Panc1 (cell line): ENCODE results near the gene INO80D. TPM values are rescaled to one million over a fixed set of nuclear protein-coding genes. Genes with fewer than 3 reads are reported as not detected.
A peak's percentile ranks its signal among the peaks of the same experiment; 100 is the strongest.

ENCODE experiments used
- ATAC-seq: fragments of 200-7000 bp; cut with Tn5 transposase; 2 replicates; pipeline ENCODE4 v1.9.1; 2020; ENCODE audit warnings: mild to moderate bottlenecking, moderate library complexity
- BruUV-seq: library from RNA; stranded (reverse); fragments of 400-500 nt; replicated peaks from 2 replicates; lab custom pipeline; 2021; lab: Mats Ljungman, UMichigan
- CTCF ChIA-PET: fragments of 300-600 bp; sonication (Branson Sonifier 250); formaldehyde crosslinking; loops from one replicate; lab custom pipeline; 2022; ENCODE audit warnings: antibody characterized with exemption; lab: Charles Lee
- POLR2A ChIA-PET: fragments of 300-600 bp; sonication (Branson Sonifier 250); formaldehyde crosslinking; loops from one replicate; lab custom pipeline; 2022; ENCODE audit warnings: antibody characterized with exemption; lab: Charles Lee
- DNase-seq: peaks from one replicate; pipeline ENCODE4 v3.0.0-alpha.2; 2010; ENCODE audit warnings: low read depth, low spot score
- H3K27ac ChIP-seq: 2 replicates; pipeline ENCODE4 v1.5.1; 2011; ENCODE audit warnings: mild to moderate bottlenecking, low read length, inconsistent platforms
- H3K27me3 ChIP-seq: fragments of 200-500 bp; sonication (Bioruptor generic); 2 replicates; pipeline ENCODE4 v1.6.0; 2014; ENCODE audit warnings: low read length, inconsistent platforms; ENCODE audit not compliant: control insufficient read depth, insufficient read depth
- H3K36me3 ChIP-seq: fragments of 200-500 bp; sonication (Bioruptor generic); 2 replicates; pipeline ENCODE4 v1.5.1; 2014; ENCODE audit warnings: inconsistent platforms, mild to moderate bottlenecking, low read length, moderate library complexity; ENCODE audit not compliant: control insufficient read depth, insufficient read depth
- H3K4me1 ChIP-seq: 2 replicates; pipeline ENCODE4 v1.5.1; 2011; ENCODE audit warnings: inconsistent platforms, mild to moderate bottlenecking, low read length, moderate library complexity; ENCODE audit not compliant: control insufficient read depth, insufficient read depth
- H3K4me3 ChIP-seq, 2 experiments: 2 replicates each; pipeline ENCODE4 v1.5.1; 2011 to 2012; ENCODE audit warnings: low read depth in 2 of 2, low read length in 2 of 2, mild to moderate bottlenecking in 2 of 2, inconsistent platforms in 1 of 2, moderate library complexity in 1 of 2
- H3K9me3 ChIP-seq: fragments of 200-500 bp; sonication (Bioruptor generic); 2 replicates; pipeline ENCODE4 v1.5.1; 2014; ENCODE audit warnings: low read depth, mild to moderate bottlenecking, inconsistent platforms, low read length, moderate library complexity; ENCODE audit not compliant: control insufficient read depth, insufficient read depth
- POLR2AphosphoS5 ChIP-seq: IDR thresholded peaks from 2 replicates; pipeline ENCODE4 v1.6.1; 2012; ENCODE audit warnings: mild to moderate bottlenecking, low read depth, low read length, moderate library complexity
- REST ChIP-seq, 2 experiments: IDR thresholded peaks; 2 replicates each; pipeline ENCODE4 v1.6.1; 2011 to 2012; ENCODE audit warnings: low read depth in 2 of 2, control low read depth in 1 of 2, low read length in 1 of 2, mild to moderate bottlenecking in 1 of 2, moderate library complexity in 1 of 2; ENCODE audit not compliant: insufficient read depth in 1 of 2
- SIN3A ChIP-seq: IDR thresholded peaks from 2 replicates; pipeline ENCODE4 v1.6.1; 2012; ENCODE audit warnings: low read depth, mild to moderate bottlenecking, low read length, moderate library complexity, borderline replicate concordance; ENCODE audit not compliant: insufficient read depth
- TCF7L2 ChIP-seq: IDR thresholded peaks from 2 replicates; pipeline ENCODE4 v1.6.1; 2011; ENCODE audit warnings: mild to moderate bottlenecking, low read depth, low read length, inconsistent platforms
- in situ Hi-C: cut with HindIII; loops from 2 replicates; pipeline ENCODE4 v1.10.0; 2016; ENCODE audit warnings: low sequenced_read_pairs, low pct_unique_long_range_greater_than_20kb
- intact Hi-C: fragments of 100-400 bp; cut with micrococcal nuclease; formaldehyde crosslinking; loops from one replicate; pipeline ENCODE4 v1.10.0; 2022; ENCODE audit not compliant: unreplicated experiment
- total RNA-seq: library from RNA; stranded (reverse); gene quantifications from one replicate; pipeline ENCODE4 v1.2.1, GENCODE V29; 2021; ENCODE audit not compliant: unreplicated experiment
- TF ChIP-seq, protein P1 (sequence below): fragments of 450-650 bp; IDR thresholded peaks from 2 replicates; pipeline ENCODE4 v1.5.1; 2017; ENCODE audit warnings: mild to moderate bottlenecking

Gene INO80D
- total RNA-seq, 1 experiment from 2014 or later, result 17.9 TPM

GRCh38 chr2:205954707-205955106, 131.3 kb downstream of the INO80D start:
- POLR2A ChIA-PET, result no interaction called here
- Histone ChIP-seq H3K27ac (no peak overlapping the region), H3K36me3 (no peaks in the 10 kb centered on the region), H3K9me3 (no peaks in the 10 kb centered on the region), H3K4me1 (no peaks in the 10 kb centered on the region), H3K27me3 (no peaks in the 10 kb centered on the region), H3K4me3 (no peak overlapping the region)
- TF ChIP-seq POLR2AphosphoS5, result no peak
- TF ChIP-seq TCF7L2, result no peak
- TF ChIP-seq, protein P1, sequence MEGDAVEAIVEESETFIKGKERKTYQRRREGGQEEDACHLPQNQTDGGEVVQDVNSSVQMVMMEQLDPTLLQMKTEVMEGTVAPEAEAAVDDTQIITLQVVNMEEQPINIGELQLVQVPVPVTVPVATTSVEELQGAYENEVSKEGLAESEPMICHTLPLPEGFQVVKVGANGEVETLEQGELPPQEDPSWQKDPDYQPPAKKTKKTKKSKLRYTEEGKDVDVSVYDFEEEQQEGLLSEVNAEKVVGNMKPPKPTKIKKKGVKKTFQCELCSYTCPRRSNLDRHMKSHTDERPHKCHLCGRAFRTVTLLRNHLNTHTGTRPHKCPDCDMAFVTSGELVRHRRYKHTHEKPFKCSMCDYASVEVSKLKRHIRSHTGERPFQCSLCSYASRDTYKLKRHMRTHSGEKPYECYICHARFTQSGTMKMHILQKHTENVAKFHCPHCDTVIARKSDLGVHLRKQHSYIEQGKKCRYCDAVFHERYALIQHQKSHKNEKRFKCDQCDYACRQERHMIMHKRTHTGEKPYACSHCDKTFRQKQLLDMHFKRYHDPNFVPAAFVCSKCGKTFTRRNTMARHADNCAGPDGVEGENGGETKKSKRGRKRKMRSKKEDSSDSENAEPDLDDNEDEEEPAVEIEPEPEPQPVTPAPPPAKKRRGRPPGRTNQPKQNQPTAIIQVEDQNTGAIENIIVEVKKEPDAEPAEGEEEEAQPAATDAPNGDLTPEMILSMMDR, result no peak
- no peak for TF ChIP-seq REST (IDR thresholded peaks at IDR 0.05; ENCODE audit: insufficient read depth in 1 of 2, low read depth in 2 of 2, low read length in 1 of 2)
- no peak for TF ChIP-seq SIN3A
- CTCF ChIA-PET, result no interaction called here
- ATAC-seq, result peak; percentile 53; the same call in 1 of the 2 replicates
- in situ Hi-C loops (no loop called here), intact Hi-C loops (no loop called here)
- no peak for DNase-seq
- no TSS peak for BruUV-seq

- POLR2A ChIA-PET, result no interaction called here
- no peaks in the 10 kb centered on the region; the same call in 1 of the 2 replicates for H3K27me3 ChIP-seq
Measured at GRCh38 chr2:205952282-205952681, 133.7 kb downstream of the INO80D start.

More at GRCh38 chr2:205952282-205952681, 133.7 kb downstream of the INO80D start:
- intact Hi-C loops, result no loop called here
- Histone ChIP-seq H3K4me1 (no peaks in the 10 kb centered on the region), H3K4me3 (no peak overlapping the region), H3K9me3 (no peaks in the 10 kb centered on the region), H3K27ac (no peak overlapping the region), H3K36me3 (no peaks in the 10 kb centered on the region)
- BruUV-seq, result no TSS peak
- in situ Hi-C loops, result no loop called here
- CTCF ChIA-PET, result no interaction called here
- no peak for DNase-seq
- ATAC-seq, result no peak
- TF ChIP-seq POLR2AphosphoS5, result no peak
- no peak for TF ChIP-seq SIN3A
- no peak for TF ChIP-seq REST (IDR thresholded peaks at IDR 0.05; ENCODE audit: insufficient read depth in 1 of 2, low read depth in 2 of 2, low read length in 1 of 2)
- TF ChIP-seq TCF7L2, result no peak
- TF ChIP-seq, protein P1, result no peak
